Sigmoid colon (tissue), 7 donors: Measurements from ENCODE around the gene GALM. TPM values are rescaled to one million over a fixed set of nuclear protein-coding genes. Genes with fewer than 3 reads are reported as not detected.

Source experiments
- DNase-seq: peaks from one replicate; pipeline ENCODE4 v3.0.0-alpha.2; 2019
- H3K27ac ChIP-seq, 4 donors: fragments of 200-600 bp; sonication (generic); one replicate each; pipeline ENCODE4 v1.5.1; 2016 to 2019; ENCODE audit warnings: mild to moderate bottlenecking in 1 of 4
- H3K27me3 ChIP-seq, 3 donors: fragments of 200-600 bp; sonication (generic); one replicate each; pipeline ENCODE4 v1.5.1; 2019; ENCODE audit warnings: mild to moderate bottlenecking in 1 of 3
- H3K36me3 ChIP-seq, 4 donors: fragments of 200-600 bp; sonication (generic); one replicate each; pipeline ENCODE4 v1.5.1; 2016 to 2019
- H3K4me1 ChIP-seq, 4 donors: fragments of 200-600 bp; sonication (generic); one replicate each; pipeline ENCODE4 v1.5.1; 2017 to 2019
- H3K4me3 ChIP-seq, 4 donors: fragments of 200-600 bp; sonication (generic); one replicate each; pipeline ENCODE4 v1.5.1; 2017 to 2019; ENCODE audit warnings: mild to moderate bottlenecking in 2 of 4, moderate library complexity in 1 of 4
- H3K9me3 ChIP-seq, 4 donors: fragments of 200-600 bp in 3 of 4; sonication (generic) in 3 of 4; one replicate each; pipeline versions ENCODE4 v1.5.1 to v1.6.1; 2013 to 2019
- CTCF ChIP-seq, 4 experiments: fragments of 450-650 bp in 3 of 4; fragments of 200-600 bp in 1 of 4; IDR thresholded peaks; one replicate each; pipeline ENCODE4 v1.5.1; 2016 to 2019; ENCODE audit warnings: antibody characterized with exemption in 4 of 4, mild to moderate bottlenecking in 3 of 4, moderate library complexity in 2 of 4
- EP300 ChIP-seq, 4 donors: sonication (generic); formaldehyde crosslinking; IDR thresholded peaks; one replicate each; pipeline ENCODE4 v1.6.1; 2017; ENCODE audit warnings: antibody characterized with exemption in 4 of 4
- POLR2A ChIP-seq, 2 donors: fragments of 450-650 bp; IDR thresholded peaks; one replicate each; pipeline ENCODE4 v1.6.1; 2016; ENCODE audit warnings: antibody characterized with exemption in 2 of 2, mild to moderate bottlenecking in 2 of 2, moderate library complexity in 2 of 2
- POLR2AphosphoS5 ChIP-seq, 4 donors: sonication (generic); formaldehyde crosslinking; IDR thresholded peaks; one replicate each; pipeline ENCODE4 v1.6.1; 2017; ENCODE audit warnings: antibody characterized with exemption in 4 of 4
- WGBS, 2 donors: extraction: QIAGEN DNeasy Blood & Tissue Kit; methylation state at CpG; one replicate each; pipeline ENCODE4 v1.1.7; 2013; 5-methylcytosine and 5-hydroxymethylcytosine counted together
- intact Hi-C: fragments of 100-400 bp; cut with DNase I; formaldehyde crosslinking; loops from one replicate; pipeline ENCODE4 v1.15.1; 2023
- polyA plus RNA-seq, 3 donors: library from polyadenylated mRNA; stranded (reverse); fragments of 200-250 nt; gene quantifications; one replicate each; pipeline ENCODE4 v1.2.3, GENCODE V29; 2013
- total RNA-seq, 4 donors: library from RNA; depleted of rRNA; stranded (reverse); fragments of >200 nt; gene quantifications; one replicate each; pipeline ENCODE4 v1.1.0, GENCODE V29; 2016
- donor health status: healthy with polysubstance abuse.
- donor health status: Bipolar disorder and iron deficiency.
- donor health status: healthy.

The GALM gene
- total and polyA plus RNA-seq, 7 donors = 9.5 to 45.1 (median 35.2) TPM

GRCh38 chr2:38692636-38693318 is 26.9 kb downstream of the GALM start:
- Histone ChIP-seq H3K4me3 (no peak overlapping the region), H3K9me3 (no peaks in the 10 kb centered on the region), H3K36me3 (peaks cover 0 to 4% (median 2%) of the 10 kb centered on the region in 4 donors), H3K27me3 (no peaks in the 10 kb centered on the region), H3K27ac (no peak overlapping the region), H3K4me1 (peaks cover 0 to 6% (median 3%) of the 10 kb centered on the region in 4 donors)
- no peak for DNase-seq
- intact Hi-C loops = no loop called here
- TF ChIP-seq POLR2A (IDR thresholded peaks at IDR 0.05) (no peak), CTCF (IDR thresholded peaks at IDR 0.05) (no peak), POLR2AphosphoS5 (IDR thresholded peaks at IDR 0.05) (no peak), EP300 (IDR thresholded peaks at IDR 0.05) (no peak)
- WGBS, 2 donors = 44 to 81% methylated on average over 8 of the region's 8 CpGs

- no peaks in the 10 kb centered on the region for H3K9me3 ChIP-seq
- peaks cover 0 to 3% (median under 1%) of the 10 kb centered on the region in 4 donors for H3K4me1 ChIP-seq
- H3K36me3 ChIP-seq = no peaks in the 10 kb centered on the region
- H3K27ac ChIP-seq = no peak overlapping the region
- H3K4me3 ChIP-seq = no peak overlapping the region
- intact Hi-C loops = no loop called here
- WGBS, 2 donors = 36 to 72% methylated on average over 8 of the region's 8 CpGs
- no peaks in the 10 kb centered on the region for H3K27me3 ChIP-seq
- no peak for DNase-seq
- TF ChIP-seq EP300 (IDR thresholded peaks at IDR 0.05) (no peak), POLR2AphosphoS5 (IDR thresholded peaks at IDR 0.05) (no peak), POLR2A (IDR thresholded peaks at IDR 0.05) (no peak), CTCF (IDR thresholded peaks at IDR 0.05) (no peak)
These were observed 31.4 kb downstream of the GALM start for GRCh38 chr2:38697116-38697840.

- Histone ChIP-seq H3K27me3 (no peaks in the 10 kb centered on the region), H3K27ac (no peak overlapping the region), H3K36me3 (no peaks in the 10 kb centered on the region), H3K9me3 (no peaks in the 10 kb centered on the region), H3K4me3 (no peak overlapping the region), H3K4me1 (peaks cover 0 to 4% (median 2%) of the 10 kb centered on the region in 4 donors)
- intact Hi-C loops = no loop called here
- DNase-seq = no peak
- TF ChIP-seq EP300 (IDR thresholded peaks at IDR 0.05) = no peak
- TF ChIP-seq CTCF (IDR thresholded peaks at IDR 0.05) = no peak
- no peak for TF ChIP-seq POLR2A (IDR thresholded peaks at IDR 0.05)
- WGBS, 2 donors = 90 to 94% methylated on average over 5 of the region's 5 CpGs
These were observed 32.6 kb downstream of the GALM start for GRCh38 chr2:38698467-38699003.

- H3K36me3 ChIP-seq = peaks cover 0 to 3% (median 0%) of the 10 kb centered on the region in 4 donors
- H3K27me3 ChIP-seq = no peaks in the 10 kb centered on the region
- DNase-seq = no peak
- H3K4me1 ChIP-seq = peaks cover 0 to 12% (median 5%) of the 10 kb centered on the region in 4 donors
- intact Hi-C loops = no loop called here
- H3K27ac ChIP-seq = no peak overlapping the region
- H3K4me3 ChIP-seq = no peak overlapping the region
- H3K9me3 ChIP-seq = no peaks in the 10 kb centered on the region
- TF ChIP-seq EP300 (IDR thresholded peaks at IDR 0.05) (no peak), CTCF (IDR thresholded peaks at IDR 0.05) (no peak), POLR2A (IDR thresholded peaks at IDR 0.05) (no peak), POLR2AphosphoS5 (IDR thresholded peaks at IDR 0.05) (no peak)
- WGBS, 2 donors = 80 to 86% methylated on average over 9 of the region's 9 CpGs
These were observed 34.3 kb downstream of the GALM start for GRCh38 chr2:38700113-38700785.
